HG02759 (cell line): ENCODE data around the gene ASCL5.

Experiments
- ATAC-seq: cut with Tn5 transposase; IDR thresholded peaks from one replicate; pipeline ENCODE4 v1.9.1; 2021; ENCODE audit warnings: mild to moderate bottlenecking, moderate library complexity; ENCODE audit not compliant: unreplicated experiment

ASCL5 gene

DNA sequence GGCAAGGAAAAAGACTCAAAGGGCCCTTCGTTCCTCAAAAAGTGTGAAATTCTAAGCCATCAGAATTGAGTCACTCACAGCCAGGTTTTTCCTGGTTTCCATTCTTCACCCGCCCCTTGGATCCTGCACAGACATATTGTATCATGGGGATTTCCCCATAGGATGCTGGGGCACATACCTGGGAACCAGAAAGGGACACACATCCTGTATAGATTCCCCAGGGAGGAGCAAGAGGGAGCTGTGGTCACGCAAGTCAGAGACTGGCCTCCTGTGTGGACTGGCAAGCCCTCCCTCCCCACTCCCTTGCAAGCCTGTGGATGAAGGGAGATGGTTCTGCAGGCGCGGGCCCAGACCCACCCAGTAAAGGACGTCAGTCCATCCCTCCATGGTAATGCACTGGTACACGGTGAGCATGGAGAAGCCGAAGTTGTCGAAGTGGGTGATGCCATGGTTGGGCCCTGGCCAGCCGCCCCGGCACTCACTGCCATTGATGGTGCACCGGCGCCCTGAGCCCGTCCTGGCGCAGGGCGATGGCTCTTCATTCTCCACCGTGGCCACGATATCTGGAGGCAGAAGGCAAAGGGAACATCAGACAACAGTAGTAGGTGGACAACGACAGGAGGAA, 38.0 kb downstream of the ASCL5 start:
- ATAC-seq: no peak

DNA sequence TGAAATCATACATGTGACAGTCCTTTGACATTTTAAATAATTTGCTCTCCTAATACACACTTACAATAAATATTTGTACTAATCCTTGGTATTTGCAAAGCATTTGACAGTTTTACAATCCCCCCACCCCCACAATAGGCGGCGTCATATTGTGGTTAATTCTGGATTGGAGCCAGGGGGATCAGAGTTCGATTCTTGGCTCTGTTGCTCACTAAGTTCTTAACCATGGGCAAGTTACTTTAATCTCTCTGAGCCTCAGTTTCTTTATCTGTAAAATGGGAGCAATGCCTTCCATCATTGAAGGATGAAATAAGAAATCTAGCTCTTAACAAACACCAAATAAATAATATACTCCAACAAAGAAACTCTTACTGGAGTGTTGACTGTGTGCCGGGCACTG, 38.6 kb downstream of the ASCL5 start:
- no peak for ATAC-seq

DNA sequence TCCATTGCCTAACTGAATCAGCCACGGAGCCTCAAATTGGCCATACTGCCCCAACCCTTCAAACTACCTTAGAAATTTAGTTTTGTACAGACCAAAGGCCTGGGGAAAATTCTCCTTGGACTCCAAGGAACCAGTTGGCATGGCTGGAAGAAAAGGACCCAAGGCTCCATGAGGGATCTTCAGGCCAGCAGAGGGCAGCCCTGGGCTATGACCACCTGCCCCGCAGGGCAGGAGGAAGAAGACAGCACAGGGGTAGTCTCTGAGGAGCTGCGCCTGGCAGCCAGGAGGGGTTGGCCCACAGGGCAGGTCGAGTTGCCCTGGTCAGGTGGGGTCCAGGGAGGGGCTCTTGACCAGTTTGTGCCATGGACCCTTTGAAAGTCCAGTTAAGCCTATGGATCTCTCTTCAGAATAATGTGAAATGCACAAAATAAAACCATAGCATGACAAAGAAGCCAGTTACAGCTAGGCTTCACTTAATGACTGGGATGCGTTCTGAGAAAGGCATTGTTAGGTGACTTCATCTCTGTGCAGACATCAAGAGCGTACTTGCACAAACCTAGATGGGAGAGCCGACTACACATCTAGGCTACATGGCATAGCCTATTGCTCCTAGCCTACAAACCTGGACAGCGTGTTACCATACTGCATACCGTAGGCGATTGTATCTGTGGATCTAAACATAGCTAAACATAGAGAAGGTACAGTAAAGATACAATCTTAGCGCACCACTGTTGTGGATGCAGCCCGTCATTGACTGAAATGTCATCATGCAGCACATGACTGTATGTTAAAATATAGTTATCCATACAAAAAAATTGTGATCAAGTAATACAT, 40.9 kb downstream of the ASCL5 start:
- ATAC-seq: no peak

DNA sequence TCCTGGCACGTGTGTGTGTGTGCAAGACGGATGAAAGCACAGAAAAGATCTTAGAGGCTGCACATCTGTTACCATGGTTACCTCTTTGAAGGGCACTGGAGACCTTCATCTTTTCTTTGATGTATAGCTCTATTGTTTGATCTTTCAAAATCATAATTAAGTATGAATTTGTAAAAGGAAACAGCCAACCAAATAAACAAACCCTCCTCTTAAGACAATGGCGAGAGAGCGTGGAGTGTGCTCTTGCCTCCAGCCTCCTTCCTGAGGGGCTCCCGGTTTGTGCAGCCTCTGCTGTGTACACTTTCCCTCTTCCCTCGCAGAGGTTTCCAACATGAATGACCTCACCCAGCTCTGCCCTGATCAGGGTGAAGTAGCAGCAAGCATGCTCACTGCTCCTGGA, 42.7 kb downstream of the ASCL5 start:
- ATAC-seq: no peak

DNA sequence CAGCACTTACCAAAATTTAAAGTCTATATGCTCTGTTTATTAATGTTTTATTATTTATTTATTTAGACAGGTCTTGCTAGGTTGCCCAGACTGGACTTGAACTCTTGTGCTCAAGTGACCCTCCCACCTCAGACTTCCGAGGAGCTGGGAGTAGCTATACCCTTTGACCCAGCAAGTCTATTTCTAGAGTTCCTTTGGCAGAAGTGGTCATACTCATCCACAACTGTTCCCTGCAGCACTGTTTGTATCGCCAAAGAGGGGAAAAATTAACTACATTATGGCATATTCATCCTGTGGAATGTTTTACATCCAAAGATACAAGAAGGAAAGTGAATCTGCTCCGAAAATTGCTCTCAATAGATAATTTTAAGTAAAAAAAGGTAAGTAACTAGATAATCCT, 43.2 kb downstream of the ASCL5 start:
- no peak for ATAC-seq

DNA sequence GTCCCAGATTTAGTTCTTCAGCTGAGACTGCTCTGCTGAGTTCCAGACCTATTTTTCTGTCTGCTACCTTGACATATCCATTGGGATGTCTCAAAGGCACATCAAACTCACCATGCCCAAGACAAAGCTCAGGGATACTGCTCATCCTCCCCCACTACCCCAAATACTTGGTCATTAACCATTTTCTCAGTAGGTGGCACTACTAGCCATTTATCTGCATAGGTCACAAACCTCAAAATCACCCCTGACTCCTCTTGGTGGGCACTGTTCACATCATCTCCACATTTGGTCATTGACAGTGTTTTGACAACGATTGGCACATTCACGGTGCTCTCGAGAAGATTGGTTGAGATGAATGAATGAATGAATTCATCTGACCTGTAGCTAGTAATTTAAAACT, 46.8 kb downstream of the ASCL5 start:
- no peak for ATAC-seq

DNA sequence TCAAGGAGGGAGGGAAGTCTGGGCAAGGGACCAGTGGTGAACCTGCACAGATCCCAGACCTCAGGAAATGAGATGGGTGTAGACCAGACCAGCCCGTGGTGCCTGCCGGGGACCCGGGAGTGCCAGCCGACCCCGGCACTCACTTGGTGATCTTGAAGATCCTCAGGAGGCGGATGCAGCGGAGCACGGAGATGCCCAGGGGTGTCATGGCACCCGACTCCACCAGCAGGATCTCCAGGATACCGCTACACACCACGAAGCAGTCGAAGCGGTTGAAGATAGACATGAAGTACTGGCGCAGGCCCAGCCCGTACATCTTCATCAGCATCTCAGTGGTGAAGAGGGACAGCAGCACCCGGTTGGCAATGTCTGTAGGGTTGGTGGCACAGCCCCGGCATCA, 49.2 kb downstream of the ASCL5 start:
- no peak for ATAC-seq

DNA sequence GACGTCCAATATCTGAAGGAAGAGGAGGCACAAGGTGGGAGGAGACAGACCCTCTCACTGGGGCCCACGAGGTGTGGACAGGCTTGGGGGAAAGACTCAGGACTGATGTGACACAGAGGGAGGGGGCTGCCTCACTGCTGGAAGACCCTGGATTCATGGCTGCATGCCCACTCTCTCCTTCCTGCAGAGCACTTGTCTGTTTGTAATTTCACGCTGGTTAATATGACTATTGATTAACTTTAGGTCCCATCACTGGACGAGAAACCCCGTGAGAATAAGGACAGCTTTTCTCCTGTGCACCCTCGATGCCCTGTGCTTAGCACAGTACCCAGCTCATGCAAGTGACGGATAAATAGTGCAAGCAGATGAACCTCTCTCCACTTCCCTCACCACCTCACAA, 49.9 kb downstream of the ASCL5 start:
- no peak for ATAC-seq

DNA sequence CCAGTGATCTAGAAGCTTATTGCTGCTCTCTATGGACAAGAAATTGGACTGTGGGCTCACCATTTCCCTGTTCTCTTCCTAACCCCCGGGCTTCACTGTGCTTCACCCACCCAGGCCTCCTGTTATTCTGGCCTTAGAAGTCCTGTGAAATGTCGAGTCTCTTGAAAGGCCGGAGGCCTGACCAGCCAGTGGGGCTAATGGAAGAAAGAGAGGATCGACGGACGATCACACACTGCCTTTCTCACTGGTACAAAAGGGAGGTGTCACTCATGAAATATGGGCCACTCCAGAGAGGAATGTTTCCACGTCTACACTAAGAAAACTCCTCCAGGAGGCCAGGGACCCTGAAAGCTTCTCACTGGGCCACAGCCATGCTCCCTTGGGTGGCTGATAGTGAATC, 50.9 kb downstream of the ASCL5 start:
- no peak for ATAC-seq

DNA sequence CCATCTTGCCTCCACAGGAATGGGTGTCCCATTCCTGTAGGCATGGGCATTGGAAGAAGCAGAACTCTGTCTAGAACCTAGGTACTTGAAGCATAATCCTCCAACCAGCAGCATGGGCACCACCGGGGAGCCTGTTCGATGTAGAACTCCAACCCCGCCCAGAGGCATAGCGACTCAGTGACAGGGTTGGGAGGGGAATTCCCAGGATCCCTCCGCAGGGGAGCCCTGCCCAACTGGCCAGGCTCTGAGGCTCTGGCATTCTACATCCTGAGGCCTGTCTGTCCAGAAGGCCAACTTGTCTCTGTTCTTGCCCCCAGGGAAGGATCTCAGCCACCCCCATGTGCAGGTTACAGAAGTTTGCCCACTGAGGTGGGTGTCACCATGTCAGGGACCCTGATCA, 53.0 kb downstream of the ASCL5 start:
- no peak for ATAC-seq

DNA sequence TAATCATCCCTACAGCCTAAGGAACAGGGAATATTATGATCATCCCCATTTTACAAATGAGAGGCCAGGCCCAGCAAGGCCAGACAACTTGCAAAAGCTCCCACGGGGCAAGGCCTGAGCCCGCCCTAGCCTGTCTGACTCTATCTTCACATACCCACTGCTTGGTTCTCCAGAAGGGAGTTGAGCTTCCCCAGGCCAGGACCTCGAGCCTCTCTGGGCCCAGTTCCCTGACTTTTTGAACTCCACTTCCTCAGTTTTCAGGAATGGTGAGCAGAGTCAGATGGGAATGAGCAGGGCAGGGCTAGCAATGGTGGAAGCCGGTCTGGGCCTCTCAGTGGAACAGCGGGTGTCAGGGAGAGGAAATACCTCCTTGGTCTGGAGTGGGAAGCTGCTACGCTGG, 54.1 kb downstream of the ASCL5 start:
- ATAC-seq: no peak

DNA sequence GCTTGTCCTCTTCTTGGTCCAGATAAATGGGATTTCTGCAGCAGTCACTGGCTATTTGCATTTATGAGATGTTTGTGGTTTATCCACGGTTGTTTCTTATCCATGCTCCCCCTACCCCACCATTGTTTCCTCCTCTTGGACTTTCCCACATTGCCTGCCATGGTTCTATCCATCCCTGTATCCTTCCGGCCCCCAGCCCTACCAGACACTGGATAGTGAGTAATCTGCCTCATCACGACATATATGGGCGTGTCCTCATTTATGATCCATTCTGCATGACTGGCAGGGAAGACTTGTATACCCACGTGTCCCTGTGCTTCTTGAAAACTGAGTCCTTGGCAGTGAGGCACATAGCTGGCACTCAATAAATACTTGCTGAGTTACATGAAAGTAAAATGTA, 54.8 kb downstream of the ASCL5 start:
- no peak for ATAC-seq

DNA sequence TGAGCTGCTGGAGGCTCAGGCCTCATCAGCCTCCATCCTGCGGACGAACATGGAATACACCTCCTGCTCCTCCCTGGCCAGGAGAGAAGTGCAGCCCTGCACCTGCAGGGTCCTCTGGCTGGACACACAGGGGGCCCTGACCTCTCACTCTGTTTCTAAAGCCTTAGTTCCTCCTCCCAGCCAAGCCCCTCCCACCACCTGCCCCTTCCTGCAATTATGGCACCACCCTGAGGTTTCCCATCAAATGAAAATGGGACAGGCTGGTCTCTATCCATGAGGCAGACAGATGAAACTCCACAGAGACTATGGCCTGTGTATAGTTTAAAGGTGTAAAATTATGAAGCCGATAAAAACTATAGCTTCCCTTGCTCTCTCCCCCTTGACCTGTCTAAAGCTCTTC, 57.3 kb downstream of the ASCL5 start:
- no peak for ATAC-seq

DNA sequence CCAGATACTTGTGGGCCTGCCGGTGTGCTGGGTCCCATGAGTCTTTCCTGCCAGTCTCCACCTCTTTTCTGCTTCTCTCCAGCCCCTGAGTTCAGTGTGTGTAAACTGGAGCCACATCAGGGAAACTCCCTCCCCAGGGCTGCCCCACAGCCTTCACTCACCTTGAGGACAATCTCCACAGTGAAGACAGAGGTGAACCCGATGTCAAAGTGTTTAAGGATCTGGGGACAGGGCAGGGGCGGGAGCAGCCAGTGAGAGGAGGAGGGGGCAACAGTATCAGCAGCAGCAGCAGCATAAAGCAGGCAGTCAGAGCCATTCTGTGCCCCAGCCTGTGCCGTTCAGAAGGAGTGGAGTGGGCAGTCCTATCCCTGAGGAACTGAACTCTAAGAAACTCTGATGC, 58.0 kb downstream of the ASCL5 start:
- ATAC-seq: no peak

DNA sequence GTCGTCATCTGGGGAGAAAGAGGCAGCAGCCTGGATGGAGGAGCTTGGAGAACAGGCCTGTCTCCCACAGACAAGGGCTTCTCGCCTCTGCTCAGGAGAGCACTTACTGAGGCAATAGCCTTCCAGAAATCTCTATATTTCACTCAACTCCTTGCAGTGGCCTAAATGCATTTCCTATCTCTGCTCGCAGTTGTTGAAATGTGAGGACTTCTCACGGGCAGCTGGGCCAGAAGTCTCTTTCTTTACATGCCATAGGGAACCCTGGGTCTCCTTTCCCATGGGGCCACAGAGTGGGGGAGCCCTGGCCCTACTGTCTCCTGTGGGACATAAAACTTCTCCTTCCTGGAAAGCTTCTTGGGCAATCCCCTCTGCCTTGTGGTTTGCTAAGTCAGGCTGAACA, 60.0 kb downstream of the ASCL5 start:
- ATAC-seq: no peak

DNA sequence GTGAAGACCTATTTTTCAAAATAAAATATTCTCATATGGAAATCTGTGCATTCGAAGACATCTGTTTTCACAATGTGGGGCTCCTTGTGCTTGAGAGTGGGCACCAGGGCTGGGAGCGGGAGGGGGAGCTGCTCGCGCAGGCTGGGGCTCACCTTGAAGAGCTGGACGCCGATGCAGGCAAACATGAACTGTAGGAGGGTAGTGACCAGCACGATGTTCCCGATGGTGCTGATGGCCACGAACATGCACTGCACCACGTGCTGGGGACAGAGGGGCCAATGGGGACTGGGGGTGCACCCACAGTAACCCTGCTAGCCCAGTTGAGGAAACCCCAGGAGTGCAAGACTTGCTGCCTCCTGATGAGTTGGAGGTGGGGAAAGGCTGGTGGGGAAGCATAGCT, 61.3 kb downstream of the ASCL5 start:
- ATAC-seq: no peak

DNA sequence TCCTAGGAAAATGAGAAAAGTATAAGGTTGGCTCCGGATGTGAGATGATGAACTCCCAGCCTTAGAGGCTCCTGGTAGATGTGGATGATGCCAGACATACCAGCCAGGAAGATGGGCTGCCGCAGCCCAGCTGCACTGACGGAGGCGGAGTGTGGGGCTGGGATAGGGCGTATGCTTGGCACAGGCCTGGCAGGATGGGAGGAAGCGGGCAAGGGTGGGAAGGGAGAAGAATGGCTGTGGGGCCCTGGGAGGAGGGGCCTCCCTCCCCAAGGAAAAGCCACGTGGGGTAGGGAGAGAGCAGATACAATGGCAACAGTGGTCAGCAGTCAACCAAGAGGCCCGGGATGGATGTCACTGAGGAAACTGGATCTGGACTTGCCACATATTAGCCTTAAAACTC, 62.2 kb downstream of the ASCL5 start:
- no peak for ATAC-seq
